ENCODE data around the gene SEMA3F.

GRCh38 chr3:50237754-50238548, 82.8 kb downstream of the SEMA3F start:
- no peak for TF ChIP-seq CTCF (conservative IDR thresholded peaks at IDR 0.05)
- TF ChIP-seq EZH2 (IDR thresholded peaks at IDR 0.05; ENCODE audit: low read depth), result no peak

Measured in PC-9 (cell line).